ENCODE results near the gene SYTL3. TPM values are rescaled to one million over a fixed set of nuclear protein-coding genes. Genes with fewer than 3 reads are reported as not detected.

The SYTL3 gene
- total RNA-seq, 1 donor from 2014 or later = 0.77 TPM

DNA sequence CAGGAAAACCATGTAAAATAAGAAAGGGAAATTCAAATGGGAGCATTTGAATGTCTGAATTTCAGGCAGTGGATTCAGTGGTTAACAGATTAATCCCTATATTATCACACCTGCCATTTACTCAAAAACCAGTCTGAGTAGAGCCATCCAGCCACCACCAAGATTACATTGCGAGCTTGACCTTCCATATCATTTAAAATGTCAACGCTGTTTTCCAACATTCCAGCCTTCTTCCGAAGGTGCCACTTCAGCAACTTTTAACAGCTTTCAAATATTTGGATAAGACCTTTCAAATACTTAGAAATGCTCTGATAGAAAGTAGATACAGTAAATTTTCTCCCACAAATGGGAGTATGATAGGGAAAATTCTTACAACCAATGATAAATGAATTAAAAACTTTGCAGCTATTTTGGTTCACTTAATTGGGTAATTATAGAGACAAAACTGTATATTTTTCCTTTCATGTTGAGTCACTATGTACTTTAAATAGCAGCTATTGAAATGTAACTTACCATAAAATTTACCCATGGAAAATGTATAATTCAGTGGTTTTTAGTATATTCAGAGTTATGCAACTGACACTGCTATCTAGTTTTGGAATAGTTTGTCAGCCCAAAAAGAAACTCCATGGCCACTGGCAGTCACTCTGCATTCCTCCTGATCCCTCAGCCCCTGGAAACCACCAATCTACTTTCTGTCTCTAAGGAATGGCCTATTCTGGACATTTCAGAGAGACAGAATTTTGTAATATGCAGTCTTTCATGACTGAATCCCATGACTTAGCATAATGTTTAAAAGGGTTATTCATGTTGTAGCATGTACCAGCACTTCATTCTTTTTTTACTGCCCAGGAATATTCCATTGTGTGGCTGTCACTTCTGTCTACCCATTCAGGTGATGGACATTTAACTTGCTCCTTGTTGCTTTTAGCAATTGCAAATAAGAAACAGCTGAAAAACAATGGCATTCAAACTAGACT is 147.8 kb downstream of the SYTL3 start:
- DNase-seq (ENCODE audit: low spot score) = no peak
- no peaks in the 10 kb centered on the region for H3K36me3 Mint-ChIP-seq (ENCODE audit: low read depth, unreplicated experiment)
- no peak overlapping the region for H3K27ac Mint-ChIP-seq (ENCODE audit: unreplicated experiment)
- peaks cover 2% of the 10 kb centered on the region for H3K27me3 Mint-ChIP-seq (ENCODE audit: unreplicated experiment)
- no peak for TF ChIP-seq CTCF (IDR thresholded peaks at IDR 0.05; ENCODE audit: unreplicated experiment)
- peaks cover 41% of the 10 kb centered on the region for H3K4me1 Mint-ChIP-seq (ENCODE audit: unreplicated experiment)
- no peaks in the 10 kb centered on the region for H3K9me3 Mint-ChIP-seq (ENCODE audit: unreplicated experiment)
- H3K4me3 Mint-ChIP-seq (ENCODE audit: unreplicated experiment) = no peak overlapping the region

GRCh38 chr6:158798311-158798710 is 148.5 kb downstream of the SYTL3 start:
- Mint-ChIP-seq H3K4me1 (ENCODE audit: unreplicated experiment) (peaks cover 46% of the 10 kb centered on the region), H3K36me3 (ENCODE audit: low read depth, unreplicated experiment) (no peaks in the 10 kb centered on the region), H3K9me3 (ENCODE audit: unreplicated experiment) (no peaks in the 10 kb centered on the region), H3K27me3 (ENCODE audit: unreplicated experiment) (peaks cover 2% of the 10 kb centered on the region), H3K4me3 (ENCODE audit: unreplicated experiment) (no peak overlapping the region), H3K27ac (ENCODE audit: unreplicated experiment) (no peak overlapping the region)
- no peak for TF ChIP-seq CTCF (IDR thresholded peaks at IDR 0.05; ENCODE audit: unreplicated experiment)
- no peak for DNase-seq (ENCODE audit: low spot score)

DNA sequence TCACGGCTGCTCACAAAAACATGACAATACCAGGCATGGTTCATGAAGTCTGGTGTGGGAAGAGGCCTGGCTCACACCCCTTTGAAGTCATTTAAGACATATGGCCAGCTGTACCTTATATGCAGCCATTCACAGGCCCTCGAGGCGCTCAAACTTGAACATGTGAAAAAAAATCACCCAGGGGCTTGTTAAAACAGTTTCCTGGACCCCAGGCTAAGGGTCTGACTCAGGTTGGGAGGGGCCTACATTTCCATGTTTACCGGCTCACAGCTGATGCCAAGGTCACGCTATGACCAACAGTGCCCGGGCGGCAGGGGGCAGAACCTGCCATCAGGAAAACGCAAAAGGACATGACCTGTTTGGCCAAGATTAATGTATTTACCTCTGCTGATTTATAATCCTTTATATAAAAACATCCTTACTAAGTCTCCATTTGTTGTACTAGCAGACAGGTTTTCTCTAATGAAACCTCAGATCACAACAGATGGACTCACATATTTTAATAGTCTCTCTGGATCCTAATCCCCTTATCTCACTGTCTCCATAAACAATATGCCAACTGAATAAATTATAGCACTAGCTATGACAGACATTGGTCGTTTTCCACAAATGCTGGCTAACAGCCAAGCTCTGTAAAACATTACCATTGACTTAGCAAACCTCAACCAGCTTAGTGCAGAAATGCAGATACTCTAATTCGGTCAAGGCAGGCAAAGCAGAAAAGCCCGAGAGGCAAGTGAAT is 149.4 kb downstream of the SYTL3 start:
- DNase-seq (ENCODE audit: low spot score) = no peak
- TF ChIP-seq CTCF (IDR thresholded peaks at IDR 0.05; ENCODE audit: unreplicated experiment) = no peak
- no peaks in the 10 kb centered on the region for H3K9me3 Mint-ChIP-seq (ENCODE audit: unreplicated experiment)
- no peak overlapping the region for H3K4me3 Mint-ChIP-seq (ENCODE audit: unreplicated experiment)
- no peaks in the 10 kb centered on the region for H3K36me3 Mint-ChIP-seq (ENCODE audit: low read depth, unreplicated experiment)
- peaks cover 2% of the 10 kb centered on the region for H3K27me3 Mint-ChIP-seq (ENCODE audit: unreplicated experiment)
- no peak overlapping the region for H3K27ac Mint-ChIP-seq (ENCODE audit: unreplicated experiment)
- H3K4me1 Mint-ChIP-seq (ENCODE audit: unreplicated experiment) = peaks cover 54% of the 10 kb centered on the region

GRCh38 chr6:158801655-158802294 is 151.9 kb downstream of the SYTL3 start:
- Mint-ChIP-seq H3K36me3 (ENCODE audit: low read depth, unreplicated experiment) (peaks cover 9% of the 10 kb centered on the region), H3K4me3 (ENCODE audit: unreplicated experiment) (no peak overlapping the region), H3K27me3 (ENCODE audit: unreplicated experiment) (peaks cover 4% of the 10 kb centered on the region), H3K9me3 (ENCODE audit: unreplicated experiment) (no peaks in the 10 kb centered on the region), H3K4me1 (ENCODE audit: unreplicated experiment) (peaks cover 72% of the 10 kb centered on the region), H3K27ac (ENCODE audit: unreplicated experiment) (peak overlapping the region; percentile 59)
- TF ChIP-seq CTCF (IDR thresholded peaks at IDR 0.05; ENCODE audit: unreplicated experiment) = no peak
- DNase-seq (ENCODE audit: low spot score) = no peak

Measured in endothelial cell (in vitro differentiated cells).